A673 (cell line): Measurements from ENCODE around the gene CBX1. TPM values are rescaled to one million over a fixed set of nuclear protein-coding genes. Genes with fewer than 3 reads are reported as not detected.

Experiments used
- BruUV-seq: library from RNA; stranded (reverse); fragments of 400-500 nt; replicated peaks from 2 replicates; lab custom pipeline; 2021; lab: Mats Ljungman, UMichigan
- CTCF ChIA-PET: fragments of 300-600 bp; sonication (Branson Sonifier 250); formaldehyde crosslinking; loops from one replicate; lab custom pipeline; 2022; ENCODE audit warnings: antibody characterized with exemption; lab: Charles Lee
- POLR2A ChIA-PET: fragments of 300-600 bp; sonication (Branson Sonifier 250); formaldehyde crosslinking; loops from one replicate; lab custom pipeline; 2022; ENCODE audit warnings: antibody characterized with exemption; ENCODE audit not compliant: low non-redundant PET; lab: Charles Lee
- DNase-seq: peaks from one replicate; pipeline ENCODE4 v3.0.0-alpha.2; 2015; ENCODE audit warnings: low spot score
- H3K27ac ChIP-seq: fragments of 200-600 bp; sonication (generic); 2 replicates; pipeline ENCODE4 v1.5.1; 2016; ENCODE audit warnings: mixed run types, low read depth, mild to moderate bottlenecking, mixed read lengths, antibody characterized with exemption, low read length; ENCODE audit not compliant: poor library complexity, severe bottlenecking
- H3K27me3 ChIP-seq: fragments of 200-600 bp; sonication (generic); replicated peaks from 2 replicates; pipeline ENCODE4 v1.6.1; 2017; ENCODE audit warnings: mixed run types, low read depth, mild to moderate bottlenecking, mixed read lengths, antibody characterized with exemption, low read length; ENCODE audit not compliant: insufficient read depth, poor library complexity
- H3K36me3 ChIP-seq: fragments of 200-600 bp; sonication (generic); 2 replicates; pipeline ENCODE4 v1.6.1; 2016; ENCODE audit warnings: mixed run types, mild to moderate bottlenecking, mixed read lengths, antibody characterized with exemption, low read length; ENCODE audit not compliant: insufficient read depth, poor library complexity, severe bottlenecking
- H3K4me1 ChIP-seq: fragments of 200-600 bp; sonication (generic); 2 replicates; pipeline ENCODE4 v1.6.1; 2017; ENCODE audit warnings: mixed run types, mild to moderate bottlenecking, mixed read lengths, antibody characterized with exemption, low read length; ENCODE audit not compliant: insufficient read depth, poor library complexity, severe bottlenecking
- H3K4me3 ChIP-seq: fragments of 200-600 bp; sonication (generic); 2 replicates; pipeline ENCODE4 v1.5.1; 2016; ENCODE audit warnings: low read depth, mixed run types, mild to moderate bottlenecking, mixed read lengths, low read length; ENCODE audit not compliant: poor library complexity, severe bottlenecking
- H3K9me3 ChIP-seq: fragments of 200-600 bp; sonication (generic); 2 replicates; pipeline ENCODE4 v1.6.1; 2016; ENCODE audit warnings: mixed run types, low read depth, mild to moderate bottlenecking, mixed read lengths, antibody characterized with exemption, low read length; ENCODE audit not compliant: poor library complexity, severe bottlenecking
- EZH2 ChIP-seq: fragments of 200-600 bp; sonication (generic); IDR thresholded peaks from 2 replicates; pipeline ENCODE4 v1.6.1; 2017; ENCODE audit warnings: borderline replicate concordance, low read depth, mild to moderate bottlenecking, mixed read lengths, antibody characterized with exemption, low read length; ENCODE audit not compliant: poor library complexity, severe bottlenecking
- intact Hi-C: fragments of 100-400 bp; cut with micrococcal nuclease; formaldehyde crosslinking; loops from one replicate; pipeline ENCODE4 v1.10.0; 2022; ENCODE audit not compliant: unreplicated experiment
- total RNA-seq: library from RNA; stranded (reverse); gene quantifications from 2 replicates; pipeline ENCODE4 v1.2.3, GENCODE V29; 2021
- TF ChIP-seq, protein P1 (sequence below): fragments of 300-800, 200-600 bp; sonication (generic); conservative IDR thresholded peaks from 2 replicates; pipeline ENCODE4 v1.5.1; 2017; ENCODE audit warnings: low read depth, mild to moderate bottlenecking, antibody characterized with exemption, low read length, moderate library complexity, mixed read lengths

Gene CBX1
- total RNA-seq, 1 experiment from 2014 or later = 121 TPM

DNA sequence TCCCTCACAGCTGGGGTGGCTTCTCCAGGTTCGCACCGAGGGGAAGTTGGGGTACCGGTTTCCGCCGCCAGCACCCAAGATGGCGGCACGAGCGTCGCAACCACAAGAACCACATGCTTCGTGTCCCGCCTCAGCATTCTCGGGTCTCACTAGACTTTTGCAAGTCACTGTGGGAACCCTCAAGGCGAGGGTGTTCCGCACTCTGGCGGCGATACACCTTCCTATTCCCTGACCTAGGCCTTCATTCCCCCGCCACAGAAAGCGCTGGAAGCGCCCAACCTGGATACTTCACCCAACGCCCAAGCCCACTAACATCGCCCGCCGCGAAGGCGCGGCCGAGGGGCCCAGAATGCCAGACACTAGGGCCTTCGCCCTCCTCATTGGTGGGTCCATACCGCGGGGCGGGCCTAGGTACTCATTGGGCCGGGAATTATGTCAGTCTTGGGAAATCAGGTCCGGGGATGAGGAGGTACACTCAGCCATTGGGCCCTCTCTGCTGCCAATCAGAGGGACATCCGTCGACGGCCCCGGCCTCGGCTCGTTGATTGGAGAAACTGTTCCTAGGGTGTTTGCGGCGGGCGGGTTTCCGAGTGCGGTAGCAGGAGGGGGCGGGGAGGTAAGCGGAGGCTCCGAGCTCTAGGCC lies 53.4 kb downstream of the CBX1 start, which contains the start of gene NFE2L1:
NFE2L1 (plus strand) TSS at position 619 of the 643 bp plus-strand sequence. CDS start 2,760 bp downstream, outside the sequence.
- CTCF ChIA-PET = no interaction called here
- no TSS peak for BruUV-seq

GRCh38 chr17:48047113-48047740 lies 54.1 kb downstream of the CBX1 start:
- no peaks in the 10 kb centered on the region for H3K27me3 ChIP-seq
- H3K36me3 ChIP-seq = peaks cover 19% of the 10 kb centered on the region
- H3K27ac ChIP-seq = peak overlapping the region; percentile 93
- TF ChIP-seq, protein P1, sequence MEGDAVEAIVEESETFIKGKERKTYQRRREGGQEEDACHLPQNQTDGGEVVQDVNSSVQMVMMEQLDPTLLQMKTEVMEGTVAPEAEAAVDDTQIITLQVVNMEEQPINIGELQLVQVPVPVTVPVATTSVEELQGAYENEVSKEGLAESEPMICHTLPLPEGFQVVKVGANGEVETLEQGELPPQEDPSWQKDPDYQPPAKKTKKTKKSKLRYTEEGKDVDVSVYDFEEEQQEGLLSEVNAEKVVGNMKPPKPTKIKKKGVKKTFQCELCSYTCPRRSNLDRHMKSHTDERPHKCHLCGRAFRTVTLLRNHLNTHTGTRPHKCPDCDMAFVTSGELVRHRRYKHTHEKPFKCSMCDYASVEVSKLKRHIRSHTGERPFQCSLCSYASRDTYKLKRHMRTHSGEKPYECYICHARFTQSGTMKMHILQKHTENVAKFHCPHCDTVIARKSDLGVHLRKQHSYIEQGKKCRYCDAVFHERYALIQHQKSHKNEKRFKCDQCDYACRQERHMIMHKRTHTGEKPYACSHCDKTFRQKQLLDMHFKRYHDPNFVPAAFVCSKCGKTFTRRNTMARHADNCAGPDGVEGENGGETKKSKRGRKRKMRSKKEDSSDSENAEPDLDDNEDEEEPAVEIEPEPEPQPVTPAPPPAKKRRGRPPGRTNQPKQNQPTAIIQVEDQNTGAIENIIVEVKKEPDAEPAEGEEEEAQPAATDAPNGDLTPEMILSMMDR = no peak
- TF ChIP-seq EZH2 = no peak
- intact Hi-C loops = no loop called here
- POLR2A ChIA-PET = interaction anchor here (1.1 to 1.2 kb wide), 2 partner anchors 9 to 681 kb away, joined by 5 to 7 read pairs; partner anchors contain the start of gene HOXB13
- H3K9me3 ChIP-seq = no peaks in the 10 kb centered on the region
- TSS peak; percentile 83 for BruUV-seq
- DNase-seq = no peak
- H3K4me3 ChIP-seq = peak overlapping the region; percentile 92
- H3K4me1 ChIP-seq = peaks cover 40% of the 10 kb centered on the region
- CTCF ChIA-PET = no interaction called here

More for the DNA sequence above, 53.4 kb downstream of the CBX1 start, which contains the start of gene NFE2L1:
- POLR2A ChIA-PET = interaction anchor here (0.6 to 1.2 kb wide), 4 partner anchors 8 to 681 kb away, joined by 3 to 7 read pairs (median 4); partner anchors contain the start of gene HOXB13
- peak; percentile 100 for DNase-seq
- Histone ChIP-seq H3K4me1 (peaks cover 46% of the 10 kb centered on the region), H3K27me3 (no peaks in the 10 kb centered on the region), H3K36me3 (peaks cover 23% of the 10 kb centered on the region), H3K9me3 (no peaks in the 10 kb centered on the region), H3K4me3 (peak within 1 kb of the TSS; percentile 92), H3K27ac (peak within 1 kb of the TSS; percentile 93)
- intact Hi-C loops = loop anchor here (1.0 kb wide), 1 partner anchor 23 kb away; no protein-coding TSS in a partner anchor
- no peak for TF ChIP-seq EZH2
- TF ChIP-seq, protein P1 = no peak

- ChIA-PET POLR2A (no interaction called here), CTCF (no interaction called here)
- Histone ChIP-seq H3K27me3 (no peaks in the 10 kb centered on the region), H3K27ac (no peak overlapping the region), H3K9me3 (no peaks in the 10 kb centered on the region), H3K4me3 (peak overlapping the region; percentile 92), H3K36me3 (peaks cover 10% of the 10 kb centered on the region), H3K4me1 (peaks cover 31% of the 10 kb centered on the region)
- intact Hi-C loops = no loop called here
- no TSS peak for BruUV-seq
- DNase-seq = no peak
- TF ChIP-seq EZH2 = no peak
- TF ChIP-seq, protein P1 = no peak
These were observed 55.0 kb downstream of the CBX1 start for GRCh38 chr17:48046296-48046695.
